Endothelial cell of umbilical vein (primary cell): ENCODE results near the gene HSP90AB1. TPM values are rescaled to one million over a fixed set of nuclear protein-coding genes. Genes with fewer than 3 reads are reported as not detected.

Source experiments
- BruUV-seq: library from RNA; stranded (reverse); fragments of 400-500 nt; replicated peaks from 2 replicates; lab custom pipeline; 2021; lab: Mats Ljungman, UMichigan
- CTCF ChIA-PET: fragments of 300-600, 350-600 bp; sonication (Branson Sonifier 250); formaldehyde crosslinking; loops from one replicate; lab custom pipeline; 2021; ENCODE audit warnings: antibody characterized with exemption, inconsistent platforms; lab: Charles Lee
- POLR2A ChIA-PET: fragments of 300-600, 350-600 bp; sonication (Branson Sonifier 250); formaldehyde crosslinking; loops from one replicate; lab custom pipeline; 2021; ENCODE audit warnings: antibody characterized with exemption, inconsistent platforms; lab: Charles Lee
- DNase-seq: peaks from one replicate; pipeline ENCODE4 v3.0.0-alpha.2; 2011; ENCODE audit warnings: low read depth, low spot score
- FAIRE-seq: peaks from 2 replicates; lab custom pipeline; 2011; peaks lifted over from hg19 to GRCh38; lab: Jason Lieb, UNC
- H2AFZ ChIP-seq: 2 replicates; pipeline ENCODE4 v1.6.0; 2012; ENCODE audit warnings: low read depth, low read length, control low read depth, inconsistent platforms
- H3K27ac ChIP-seq: 2 replicates; pipeline ENCODE4 v1.5.1; 2011; ENCODE audit warnings: low read depth, mild to moderate bottlenecking, control low read depth, low read length, moderate library complexity; ENCODE audit not compliant: insufficient read depth
- H3K27me3 ChIP-seq, 2 experiments: 2 replicates each; pipeline versions ENCODE4 v1.6.0 to v1.6.1; 2011; ENCODE audit warnings: low read length in 2 of 2, mixed read lengths in 1 of 2; ENCODE audit not compliant: control insufficient read depth in 2 of 2, insufficient read depth in 2 of 2
- H3K36me3 ChIP-seq, 2 experiments: 2 replicates in 1 of 2; 3 replicates in 1 of 2; pipeline ENCODE4 v1.5.1; 2011; ENCODE audit warnings: low read length in 2 of 2, mild to moderate bottlenecking in 1 of 2, moderate library complexity in 1 of 2; ENCODE audit not compliant: control insufficient read depth in 2 of 2, insufficient read depth in 2 of 2; ENCODE audit errors: extremely low read depth in 1 of 2
- H3K4me1 ChIP-seq: 3 replicates; pipeline ENCODE4 v1.5.1; 2011; ENCODE audit warnings: mild to moderate bottlenecking, low read length; ENCODE audit not compliant: control insufficient read depth, insufficient read depth; ENCODE audit errors: extremely low read depth
- H3K4me2 ChIP-seq: 2 replicates; pipeline ENCODE4 v1.6.1; 2011; ENCODE audit warnings: low read length, control low read depth, mixed read lengths; ENCODE audit not compliant: insufficient read depth
- H3K4me3 ChIP-seq, 3 experiments: fragments of 200-600 bp in 1 of 3; sonication (generic), shearing (Covaris generic) in 1 of 3; replicated peaks in 1 of 3; 2 replicates each; pipeline ENCODE4 v1.5.1; 2011 to 2016; ENCODE audit warnings: control low read depth in 3 of 3, low read length in 3 of 3, mild to moderate bottlenecking in 2 of 3, inconsistent platforms in 1 of 3, low read depth in 1 of 3, moderate library complexity in 1 of 3; ENCODE audit not compliant: insufficient read depth in 1 of 3
- H3K79me2 ChIP-seq: 2 replicates; pipeline ENCODE4 v1.6.0; 2012; ENCODE audit warnings: low read length, inconsistent platforms; ENCODE audit not compliant: control insufficient read depth, insufficient read depth
- H3K9ac ChIP-seq: replicated peaks from 2 replicates; pipeline ENCODE3; 2011; ENCODE audit warnings: low read length, control low read depth; ENCODE audit not compliant: insufficient read depth; ENCODE audit errors: extremely low read depth
- H3K9me1 ChIP-seq: replicated peaks from 3 replicates; pipeline ENCODE4 v1.6.0; 2011; ENCODE audit warnings: mild to moderate bottlenecking, low read length; ENCODE audit not compliant: control insufficient read depth, insufficient read depth; ENCODE audit errors: extremely low read depth
- H3K9me3 ChIP-seq: replicated peaks from 2 replicates; pipeline ENCODE4 v1.5.1; 2012; ENCODE audit warnings: low read length, inconsistent platforms; ENCODE audit not compliant: control insufficient read depth, insufficient read depth
- H4K20me1 ChIP-seq: replicated peaks from 2 replicates; pipeline ENCODE3; 2011; ENCODE audit warnings: mild to moderate bottlenecking, low read length; ENCODE audit not compliant: control insufficient read depth, insufficient read depth; ENCODE audit errors: extremely low read depth
- CTCF ChIP-seq, 2 donors: IDR thresholded peaks; 1 replicate in 1 of 2; 2 replicates in 1 of 2; pipeline ENCODE4 v1.5.1; 2011; ENCODE audit warnings: low read length in 2 of 2, mild to moderate bottlenecking in 2 of 2, moderate library complexity in 2 of 2, control low read depth in 1 of 2, inconsistent platforms in 1 of 2, low read depth in 1 of 2; ENCODE audit not compliant: insufficient read depth in 1 of 2; ENCODE audit errors: extremely low read depth in 1 of 2
- EZH2 ChIP-seq: IDR thresholded peaks from 2 replicates; pipeline ENCODE4 v1.6.1; 2012; ENCODE audit warnings: borderline replicate concordance, low read depth, mild to moderate bottlenecking, moderate library complexity, low read length, inconsistent platforms; ENCODE audit not compliant: severe bottlenecking
- FOS ChIP-seq: IDR thresholded peaks from 2 replicates; pipeline ENCODE4 v1.6.1; 2011; ENCODE audit warnings: mild to moderate bottlenecking, low read length, moderate library complexity, borderline replicate concordance; ENCODE audit not compliant: insufficient read depth
- GATA2 ChIP-seq: IDR thresholded peaks from 2 replicates; pipeline ENCODE4 v1.7.0; 2011; ENCODE audit warnings: low read depth, mild to moderate bottlenecking, moderate library complexity, mixed read lengths, low read length; ENCODE audit not compliant: insufficient read length, insufficient read depth
- JUN ChIP-seq: IDR thresholded peaks from 2 replicates; pipeline ENCODE4 v1.6.1; 2011; ENCODE audit warnings: borderline replicate concordance, low read depth; ENCODE audit not compliant: insufficient read length, insufficient read depth
- MYC ChIP-seq: IDR thresholded peaks from one replicate; pipeline ENCODE4 v1.6.1; 2011; ENCODE audit warnings: mild to moderate bottlenecking, low read depth, low read length
- POLR2A ChIP-seq: IDR thresholded peaks from 2 replicates; pipeline ENCODE4 v1.6.1; 2012; ENCODE audit warnings: low read depth, mild to moderate bottlenecking, control low read depth, low read length
- POLR2AphosphoS5 ChIP-seq: IDR thresholded peaks from 2 replicates; pipeline ENCODE4 v1.6.1; 2012; ENCODE audit warnings: low read depth, mild to moderate bottlenecking, control low read depth, low read length, moderate library complexity; ENCODE audit not compliant: insufficient read depth
- dilution Hi-C: fragments of 300-500 bp; cut with MboI; formaldehyde crosslinking; loops from one replicate; pipeline ENCODE4 v1.15.0; 2019; ENCODE audit warnings: low sequenced_read_pairs; ENCODE audit not compliant: extremely low pct_ligation_motif_present
- intact Hi-C: fragments of 100-400 bp; cut with micrococcal nuclease; formaldehyde crosslinking; loops from one replicate; pipeline ENCODE4 v1.10.0; 2022
- polyA plus RNA-seq, 4 experiments: library from polyadenylated mRNA; depleted of rRNA in 3 of 4; stranded (reverse) in 3 of 4; unstranded in 1 of 4; fragments of >200 nt; gene quantifications; 2 replicates each; pipeline versions ENCODE4 v1.2.1 to v1.2.3, GENCODE V29; 2011 to 2012; ENCODE audit warnings: missing spikeins in 1 of 4
- total RNA-seq: library from RNA; stranded (reverse); gene quantifications from 2 replicates; pipeline ENCODE4 v1.2.3, GENCODE V29; 2021
- TF ChIP-seq, protein P1 (sequence below): IDR thresholded peaks from 2 replicates; pipeline ENCODE4 v1.6.1; 2011; ENCODE audit not compliant: insufficient read depth, insufficient read length

The HSP90AB1 gene
- total and polyA plus RNA-seq, 2 donors (not counting 3 experiments of a cell fraction or from before 2014, with no cell fraction given): 824 to 1,201 TPM

DNA sequence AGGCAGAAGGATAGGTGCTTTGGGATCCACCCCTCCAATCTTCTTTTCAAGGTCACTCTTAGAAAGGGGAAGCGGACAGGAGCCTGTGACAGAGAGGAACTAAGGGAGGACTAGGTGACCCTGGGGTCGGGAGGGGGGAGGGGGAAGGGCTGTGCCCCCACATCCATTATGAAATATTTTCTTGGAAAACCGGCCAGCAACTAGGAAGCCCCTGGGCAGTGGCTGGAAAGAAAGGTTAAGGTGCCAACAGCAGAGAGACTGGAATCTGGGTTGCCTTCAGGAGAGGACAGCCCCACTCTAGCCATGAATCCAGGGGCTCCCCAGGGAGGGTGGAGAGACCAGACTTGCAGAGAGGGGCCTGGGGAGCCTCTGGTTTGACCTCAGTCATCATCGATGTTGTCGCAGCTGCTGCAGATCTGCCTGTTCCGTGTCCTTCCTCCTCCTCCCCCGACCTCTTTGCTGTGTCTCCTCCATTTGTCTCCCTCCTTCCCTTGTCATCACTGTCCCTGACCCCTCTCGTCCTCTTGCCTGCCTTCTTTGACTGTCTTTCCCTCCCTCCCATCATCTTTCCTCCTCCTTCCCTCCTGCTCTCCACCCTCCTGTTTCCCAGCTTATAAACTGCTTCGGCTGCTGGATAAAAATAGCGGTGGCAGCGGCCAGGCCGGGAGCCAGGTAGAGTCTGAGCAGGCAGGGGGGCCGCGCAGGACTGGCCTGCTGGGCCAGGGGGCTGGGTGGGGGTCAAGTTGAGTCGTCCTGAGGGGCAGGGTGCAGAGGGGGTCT lies 20.3 kb upstream of the HSP90AB1 start:
- ChIA-PET CTCF (interaction anchor here (1.7 to 9.2 kb wide), 4 partner anchors 8 to 65 kb away, joined by 4 to 84 read pairs (median 38); no protein-coding TSS in a partner anchor), POLR2A (no interaction called here)
- Histone ChIP-seq H3K36me3 (peaks cover 2 to 16% of the 10 kb centered on the region in 2 experiments), H3K4me3 (no peak overlapping the region), H3K79me2 (peaks cover 83% of the 10 kb centered on the region), H3K9me3 (no peaks in the 10 kb centered on the region), H3K4me2 (no peak overlapping the region), H3K9me1 (no peaks in the 10 kb centered on the region), H3K27me3 (no peaks in the 10 kb centered on the region), H3K27ac (no peak overlapping the region), H3K4me1 (peaks cover 36% of the 10 kb centered on the region), H3K9ac (no peak overlapping the region), H2AFZ (no peak overlapping the region), H4K20me1 (no peaks in the 10 kb centered on the region)
- intact Hi-C loops (no loop called here), dilution Hi-C loops (no loop called here)
- no peak for FAIRE-seq
- DNase-seq: no peak
- no TSS peak for BruUV-seq
- TF ChIP-seq CTCF (IDR thresholded peaks at IDR 0.05; ENCODE audit: extremely low read depth in 1 of 2, insufficient read depth in 1 of 2, low read depth in 1 of 2, low read length in 2 of 2): no peak
- no peak for TF ChIP-seq EZH2
- TF ChIP-seq FOS: no peak
- no peak for TF ChIP-seq POLR2A
- no peak for TF ChIP-seq GATA2
- TF ChIP-seq POLR2AphosphoS5: no peak
- no peak for TF ChIP-seq MYC
- no peak for TF ChIP-seq JUN
- TF ChIP-seq, protein P1, sequence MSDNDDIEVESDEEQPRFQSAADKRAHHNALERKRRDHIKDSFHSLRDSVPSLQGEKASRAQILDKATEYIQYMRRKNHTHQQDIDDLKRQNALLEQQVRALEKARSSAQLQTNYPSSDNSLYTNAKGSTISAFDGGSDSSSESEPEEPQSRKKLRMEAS: no peak
